ENCODE results near the gene DSG1. TPM values are rescaled to one million over a fixed set of nuclear protein-coding genes. Genes with fewer than 3 reads are reported as not detected.
"Not testable (repeated sequence)": the region's sequence is repeated elsewhere in the genome, so short reads cannot be mapped to it uniquely, and the experiment has no call there.

DSG1 gene
- total and polyA plus RNA-seq, 2 donors = 0.61 to 3.7 TPM

DNA sequence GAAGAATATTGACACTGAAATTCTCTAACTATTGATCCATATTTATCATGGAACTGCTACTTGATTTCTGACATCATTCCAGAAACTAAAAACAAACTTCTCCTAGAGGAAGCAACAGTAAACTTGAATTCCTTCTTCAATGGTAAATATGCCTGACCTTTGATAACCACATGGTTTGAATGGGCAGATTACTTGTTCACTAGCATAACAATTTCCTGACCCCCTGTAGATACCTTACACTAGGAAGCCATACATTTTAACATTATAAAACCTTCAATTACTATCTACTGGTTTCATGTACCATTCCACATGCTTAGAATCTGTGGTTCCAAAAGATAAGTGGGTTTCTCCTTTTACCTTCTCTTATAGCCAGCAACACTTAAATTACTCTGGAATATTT is 36.5 kb upstream of the DSG1 start:
- H3K4me3 ChIP-seq (ENCODE audit: low read length in 2 of 2) = no peak overlapping the region
- H3K9me3 ChIP-seq (ENCODE audit: control insufficient read depth in 2 of 2, insufficient read depth in 1 of 2, low read length in 1 of 2) = no peaks in the 10 kb centered on the region
- peaks cover 0 to 5% of the 10 kb centered on the region in 2 donors for H3K4me1 ChIP-seq (ENCODE audit: control insufficient read depth in 2 of 2, insufficient read depth in 2 of 2, low read length in 2 of 2)
- no peaks in the 10 kb centered on the region for H3K27me3 ChIP-seq (ENCODE audit: control insufficient read depth in 2 of 2, insufficient read depth in 1 of 2, low read length in 1 of 2)
- no peaks in the 10 kb centered on the region for H3K36me3 ChIP-seq (ENCODE audit: control insufficient read depth in 2 of 2, insufficient read depth in 2 of 2, low read length in 1 of 2)
- no peak for DNase-seq (ENCODE audit: low read depth in 6 of 9, low spot score in 9 of 9)
- no peak overlapping the region for H3K27ac ChIP-seq (ENCODE audit: low read depth in 1 of 2, low read length in 1 of 2)

DNA sequence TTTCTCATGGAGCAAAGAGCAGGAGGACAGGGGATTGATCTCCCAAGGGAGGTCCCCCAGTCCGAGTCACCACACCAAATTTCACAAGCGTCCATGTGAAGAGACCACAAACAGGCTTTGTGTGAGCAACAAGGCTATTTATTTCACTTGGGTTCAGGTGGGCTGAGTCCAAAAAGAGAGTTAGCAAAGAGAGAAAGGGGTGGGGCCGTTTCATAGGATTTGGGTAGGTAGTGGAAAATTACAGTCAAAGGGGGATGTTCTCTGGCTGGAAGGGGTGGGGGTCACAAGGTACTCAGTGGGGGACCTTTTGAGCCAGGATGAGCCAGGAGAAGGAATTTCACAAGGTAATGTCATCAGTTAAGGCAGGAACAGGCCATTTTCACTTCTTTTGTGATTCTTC is 28.5 kb upstream of the DSG1 start:
- H3K4me3 ChIP-seq (ENCODE audit: low read length in 2 of 2); H3K36me3 ChIP-seq (ENCODE audit: control insufficient read depth in 2 of 2, insufficient read depth in 2 of 2, low read length in 1 of 2); H3K27ac ChIP-seq (ENCODE audit: low read depth in 1 of 2, low read length in 1 of 2); H3K4me1 ChIP-seq (ENCODE audit: control insufficient read depth in 2 of 2, insufficient read depth in 2 of 2, low read length in 2 of 2); H3K9me3 ChIP-seq (ENCODE audit: control insufficient read depth in 2 of 2, insufficient read depth in 1 of 2, low read length in 1 of 2); H3K27me3 ChIP-seq (ENCODE audit: control insufficient read depth in 2 of 2, insufficient read depth in 1 of 2, low read length in 1 of 2); DNase-seq (ENCODE audit: low read depth in 6 of 9, low spot score in 9 of 9): not testable (repeated sequence)
- 76% methylated on average over 3 of the region's 3 CpGs for WGBS

DNA sequence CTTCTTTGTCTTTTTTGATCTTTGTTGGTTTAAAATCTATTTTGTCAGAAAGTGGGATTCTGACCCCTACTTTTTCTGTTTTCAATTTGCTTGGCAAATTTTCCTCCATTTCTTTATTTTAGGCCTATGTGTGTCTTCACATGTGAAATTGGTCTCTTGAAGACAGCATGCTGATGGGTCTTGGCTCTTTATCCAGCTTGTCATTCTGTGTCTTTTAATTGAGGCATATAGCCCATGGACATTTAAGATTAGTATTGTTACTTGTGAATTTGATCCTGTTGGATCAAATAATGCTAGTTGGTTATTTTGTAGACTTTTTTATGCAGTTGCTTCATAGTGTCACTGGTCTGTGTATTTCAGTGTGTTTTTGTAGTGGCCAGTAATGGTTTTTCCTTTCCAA is 26.3 kb upstream of the DSG1 start:
- DNase-seq (ENCODE audit: low read depth in 6 of 9, low spot score in 9 of 9) = no peak
- H3K9me3 ChIP-seq (ENCODE audit: control insufficient read depth in 2 of 2, insufficient read depth in 1 of 2, low read length in 1 of 2) = no peaks in the 10 kb centered on the region
- no peaks in the 10 kb centered on the region for H3K4me1 ChIP-seq (ENCODE audit: control insufficient read depth in 2 of 2, insufficient read depth in 2 of 2, low read length in 2 of 2)
- no peak overlapping the region for H3K27ac ChIP-seq (ENCODE audit: low read depth in 1 of 2, low read length in 1 of 2)
- H3K4me3 ChIP-seq (ENCODE audit: low read length in 2 of 2) = no peak overlapping the region
- H3K27me3 ChIP-seq (ENCODE audit: control insufficient read depth in 2 of 2, insufficient read depth in 1 of 2, low read length in 1 of 2) = no peaks in the 10 kb centered on the region
- no peaks in the 10 kb centered on the region for H3K36me3 ChIP-seq (ENCODE audit: control insufficient read depth in 2 of 2, insufficient read depth in 2 of 2, low read length in 1 of 2)

DNA sequence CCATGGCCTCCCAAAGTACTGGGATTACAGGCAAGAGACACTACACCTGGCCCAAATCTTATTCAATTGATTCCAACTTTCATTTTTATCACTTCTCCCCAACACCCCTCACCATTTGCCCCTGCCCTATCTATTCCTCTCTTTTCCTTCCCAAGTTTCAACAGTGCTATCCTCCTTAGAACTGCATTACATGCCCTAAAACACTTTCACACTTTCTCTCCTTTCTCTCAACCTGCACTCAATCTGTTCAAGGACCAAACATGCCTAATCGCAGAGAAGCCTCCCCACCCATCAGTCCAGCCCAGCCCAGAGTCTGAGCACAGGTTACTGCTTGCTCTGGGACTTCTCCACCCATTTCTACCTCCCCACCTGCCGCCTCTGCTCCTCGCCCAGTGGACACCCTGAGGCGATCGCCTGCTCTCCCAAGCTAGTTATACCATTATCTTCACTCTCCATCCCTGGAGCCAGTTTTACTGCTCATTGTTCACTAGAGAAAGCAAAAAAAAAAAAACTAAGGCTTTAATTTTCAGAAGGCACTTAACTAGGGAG is 23.7 kb upstream of the DSG1 start:
- Histone ChIP-seq H3K9me3 (ENCODE audit: control insufficient read depth in 2 of 2, insufficient read depth in 1 of 2, low read length in 1 of 2) (no peaks in the 10 kb centered on the region), H3K27me3 (ENCODE audit: control insufficient read depth in 2 of 2, insufficient read depth in 1 of 2, low read length in 1 of 2) (no peaks in the 10 kb centered on the region), H3K27ac (ENCODE audit: low read depth in 1 of 2, low read length in 1 of 2) (no peak overlapping the region), H3K4me3 (ENCODE audit: low read length in 2 of 2) (no peak overlapping the region), H3K4me1 (ENCODE audit: control insufficient read depth in 2 of 2, insufficient read depth in 2 of 2, low read length in 2 of 2) (no peaks in the 10 kb centered on the region), H3K36me3 (ENCODE audit: control insufficient read depth in 2 of 2, insufficient read depth in 2 of 2, low read length in 1 of 2) (no peaks in the 10 kb centered on the region)
- WGBS = 91% methylated on average over 5 of the region's 5 CpGs
- no peak for DNase-seq (ENCODE audit: low read depth in 6 of 9, low spot score in 9 of 9)

DNA sequence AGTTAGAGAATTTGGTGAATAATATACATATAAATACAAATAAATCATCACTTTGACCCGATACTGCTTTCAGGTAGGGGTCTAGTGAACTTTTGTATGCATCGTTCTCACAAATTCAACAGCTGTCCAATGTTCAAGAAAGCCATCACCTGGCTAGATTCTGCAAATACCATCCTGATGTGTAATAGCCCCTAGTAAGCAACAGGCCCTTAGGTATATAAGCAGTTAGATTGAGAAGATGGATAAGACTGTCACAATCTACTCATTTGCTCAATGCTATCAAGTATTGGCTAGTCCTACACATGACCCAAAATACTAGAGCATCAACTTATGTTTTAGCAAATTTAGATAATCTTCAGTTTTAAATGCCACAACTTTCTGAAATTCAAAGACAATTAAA is 20.7 kb upstream of the DSG1 start:
- Histone ChIP-seq H3K27ac (ENCODE audit: low read depth in 1 of 2, low read length in 1 of 2) (no peak overlapping the region), H3K9me3 (ENCODE audit: control insufficient read depth in 2 of 2, insufficient read depth in 1 of 2, low read length in 1 of 2) (no peaks in the 10 kb centered on the region), H3K4me3 (ENCODE audit: low read length in 2 of 2) (no peak overlapping the region), H3K27me3 (ENCODE audit: control insufficient read depth in 2 of 2, insufficient read depth in 1 of 2, low read length in 1 of 2) (no peaks in the 10 kb centered on the region), H3K36me3 (ENCODE audit: control insufficient read depth in 2 of 2, insufficient read depth in 2 of 2, low read length in 1 of 2) (no peaks in the 10 kb centered on the region), H3K4me1 (ENCODE audit: control insufficient read depth in 2 of 2, insufficient read depth in 2 of 2, low read length in 2 of 2) (no peaks in the 10 kb centered on the region)
- DNase-seq (ENCODE audit: low read depth in 6 of 9, low spot score in 9 of 9) = no peak
- 96% methylated on average over 2 of the region's 2 CpGs for WGBS

DNA sequence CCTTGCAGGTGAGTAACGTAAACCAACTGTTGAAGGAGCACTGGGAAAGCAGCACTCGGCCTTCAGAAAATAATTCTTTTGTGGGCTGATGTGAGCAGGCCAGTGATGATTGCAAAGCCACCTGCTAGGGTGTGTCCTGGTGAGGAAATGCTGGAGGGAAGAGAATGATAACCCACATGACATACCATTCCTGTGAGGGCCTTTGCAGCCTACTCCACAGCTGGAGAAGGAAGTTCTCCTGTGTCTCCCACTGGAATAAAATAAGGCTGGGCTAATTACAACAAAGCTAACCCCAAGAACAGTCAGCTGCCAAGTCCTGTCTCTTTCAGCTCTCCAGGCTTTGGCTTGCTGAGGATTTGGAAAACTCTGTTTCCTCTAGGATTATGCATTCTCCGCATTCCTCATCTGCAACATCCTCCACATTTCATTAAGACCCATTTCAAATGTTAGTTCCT is 16.7 kb upstream of the DSG1 start:
- Histone ChIP-seq H3K36me3 (ENCODE audit: control insufficient read depth in 2 of 2, insufficient read depth in 2 of 2, low read length in 1 of 2) (no peaks in the 10 kb centered on the region), H3K9me3 (ENCODE audit: control insufficient read depth in 2 of 2, insufficient read depth in 1 of 2, low read length in 1 of 2) (no peaks in the 10 kb centered on the region), H3K4me3 (ENCODE audit: low read length in 2 of 2) (no peak overlapping the region), H3K4me1 (ENCODE audit: control insufficient read depth in 2 of 2, insufficient read depth in 2 of 2, low read length in 2 of 2) (no peaks in the 10 kb centered on the region), H3K27me3 (ENCODE audit: control insufficient read depth in 2 of 2, insufficient read depth in 1 of 2, low read length in 1 of 2) (no peaks in the 10 kb centered on the region), H3K27ac (ENCODE audit: low read depth in 1 of 2, low read length in 1 of 2) (no peak overlapping the region)
- 94% methylated on average over 3 of the region's 3 CpGs for WGBS
- no peak for DNase-seq (ENCODE audit: low read depth in 6 of 9, low spot score in 9 of 9)

DNA sequence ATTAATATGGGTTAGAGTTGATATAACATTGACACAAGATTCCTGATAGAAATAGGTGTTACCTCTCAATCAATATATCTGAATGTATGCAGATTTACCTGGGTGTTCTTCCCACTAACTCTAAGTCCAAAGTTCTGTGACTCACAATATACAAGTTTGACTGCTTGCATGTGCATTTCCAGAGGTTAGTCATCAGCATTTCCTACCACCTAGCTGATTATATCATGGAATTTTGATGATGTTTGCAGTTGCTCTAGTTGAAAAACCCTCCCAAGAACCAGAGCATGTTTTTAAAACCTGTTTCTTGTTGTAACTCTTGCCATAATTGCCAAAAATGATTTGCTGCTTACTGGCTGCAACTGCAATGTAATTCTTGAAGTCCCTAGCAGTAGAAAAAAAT is 15.0 kb upstream of the DSG1 start:
- Histone ChIP-seq H3K4me3 (ENCODE audit: low read length in 2 of 2) (no peak overlapping the region), H3K27me3 (ENCODE audit: control insufficient read depth in 2 of 2, insufficient read depth in 1 of 2, low read length in 1 of 2) (no peaks in the 10 kb centered on the region), H3K4me1 (ENCODE audit: control insufficient read depth in 2 of 2, insufficient read depth in 2 of 2, low read length in 2 of 2) (no peaks in the 10 kb centered on the region), H3K36me3 (ENCODE audit: control insufficient read depth in 2 of 2, insufficient read depth in 2 of 2, low read length in 1 of 2) (no peaks in the 10 kb centered on the region), H3K9me3 (ENCODE audit: control insufficient read depth in 2 of 2, insufficient read depth in 1 of 2, low read length in 1 of 2) (no peaks in the 10 kb centered on the region), H3K27ac (ENCODE audit: low read depth in 1 of 2, low read length in 1 of 2) (no peak overlapping the region)
- no peak for DNase-seq (ENCODE audit: low read depth in 6 of 9, low spot score in 9 of 9)

DNA sequence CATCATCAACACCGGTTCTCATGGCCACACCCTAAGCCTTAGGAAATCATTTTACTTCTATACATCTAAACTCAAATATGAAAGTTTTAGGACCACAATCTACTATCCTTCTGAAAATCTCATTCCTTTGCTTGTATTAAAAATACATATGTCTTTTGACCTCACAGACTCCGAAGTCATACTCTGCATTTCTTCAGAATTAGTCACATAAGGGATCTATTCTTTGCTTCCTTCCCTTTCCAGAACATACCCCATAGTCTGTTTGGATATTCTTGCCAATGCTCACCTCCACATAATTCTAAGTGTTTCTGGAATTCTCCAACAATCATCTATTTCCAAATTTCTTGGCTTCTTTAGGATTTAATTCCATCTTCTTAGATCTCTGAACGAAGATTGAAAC is 14.2 kb upstream of the DSG1 start:
- Histone ChIP-seq H3K27ac (ENCODE audit: low read depth in 1 of 2, low read length in 1 of 2) (no peak overlapping the region), H3K9me3 (ENCODE audit: control insufficient read depth in 2 of 2, insufficient read depth in 1 of 2, low read length in 1 of 2) (no peaks in the 10 kb centered on the region), H3K36me3 (ENCODE audit: control insufficient read depth in 2 of 2, insufficient read depth in 2 of 2, low read length in 1 of 2) (no peaks in the 10 kb centered on the region), H3K27me3 (ENCODE audit: control insufficient read depth in 2 of 2, insufficient read depth in 1 of 2, low read length in 1 of 2) (no peaks in the 10 kb centered on the region), H3K4me1 (ENCODE audit: control insufficient read depth in 2 of 2, insufficient read depth in 2 of 2, low read length in 2 of 2) (no peaks in the 10 kb centered on the region), H3K4me3 (ENCODE audit: low read length in 2 of 2) (no peak overlapping the region)
- 90% methylated on average over 3 of the region's 3 CpGs for WGBS
- DNase-seq (ENCODE audit: low read depth in 6 of 9, low spot score in 9 of 9) = no peak

DNA sequence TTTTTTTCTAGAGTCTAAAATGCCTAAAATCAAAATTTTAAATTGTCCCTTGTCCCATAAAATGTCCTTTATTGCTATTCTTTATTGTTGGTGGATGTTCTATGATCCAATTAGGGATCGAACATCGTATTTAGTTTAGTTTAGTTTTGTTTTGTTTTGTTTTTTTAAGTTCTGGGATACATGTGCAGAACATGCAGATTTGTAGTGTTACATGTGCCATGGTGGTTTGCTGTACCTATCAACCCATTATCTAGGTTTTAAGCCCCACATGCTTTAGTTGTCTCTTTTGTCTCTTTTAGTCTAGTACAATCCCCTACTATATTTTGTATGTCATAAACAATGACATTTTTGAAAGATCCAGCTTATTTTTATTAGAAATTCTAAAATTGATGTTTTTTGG is 8.8 kb upstream of the DSG1 start:
- no peak overlapping the region for H3K27ac ChIP-seq (ENCODE audit: low read depth in 1 of 2, low read length in 1 of 2)
- no peaks in the 10 kb centered on the region for H3K4me1 ChIP-seq (ENCODE audit: control insufficient read depth in 2 of 2, insufficient read depth in 2 of 2, low read length in 2 of 2)
- H3K27me3 ChIP-seq (ENCODE audit: control insufficient read depth in 2 of 2, insufficient read depth in 1 of 2, low read length in 1 of 2) = no peaks in the 10 kb centered on the region
- no peak overlapping the region for H3K4me3 ChIP-seq (ENCODE audit: low read length in 2 of 2)
- no peak for DNase-seq (ENCODE audit: low read depth in 6 of 9, low spot score in 9 of 9)
- no peaks in the 10 kb centered on the region for H3K36me3 ChIP-seq (ENCODE audit: control insufficient read depth in 2 of 2, insufficient read depth in 2 of 2, low read length in 1 of 2)
- 92% methylated on average over 2 of the region's 2 CpGs for WGBS
- no peaks in the 10 kb centered on the region for H3K9me3 ChIP-seq (ENCODE audit: control insufficient read depth in 2 of 2, insufficient read depth in 1 of 2, low read length in 1 of 2)

DNA sequence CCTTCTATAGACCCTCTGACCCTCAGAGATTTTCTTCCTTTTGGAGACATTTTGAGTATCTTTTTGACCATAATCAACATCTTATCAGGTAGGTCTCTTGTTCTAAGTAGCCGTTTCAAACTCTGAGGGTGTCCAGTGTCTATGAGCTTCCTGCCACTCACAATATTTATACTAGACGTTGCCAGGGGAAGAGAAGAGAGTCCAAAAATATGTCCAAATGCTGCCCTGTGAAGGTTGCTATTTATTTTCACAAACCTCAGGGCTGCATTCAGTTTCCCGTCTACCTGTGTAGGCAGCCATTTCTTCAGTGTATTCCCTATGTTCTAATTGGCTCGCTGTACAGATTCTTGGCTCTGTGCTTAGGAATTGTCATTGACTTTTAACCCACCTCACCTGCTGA is 986 bp upstream of the DSG1 start:
- H3K4me1 ChIP-seq (ENCODE audit: control insufficient read depth in 2 of 2, insufficient read depth in 2 of 2, low read length in 2 of 2) = no peaks in the 10 kb centered on the region
- H3K27me3 ChIP-seq (ENCODE audit: control insufficient read depth in 2 of 2, insufficient read depth in 1 of 2, low read length in 1 of 2) = no peaks in the 10 kb centered on the region
- WGBS = 81% methylated on average over 4 of the region's 4 CpGs
- H3K4me3 ChIP-seq (ENCODE audit: low read length in 2 of 2) = no peak overlapping the region
- no peaks in the 10 kb centered on the region for H3K9me3 ChIP-seq (ENCODE audit: control insufficient read depth in 2 of 2, insufficient read depth in 1 of 2, low read length in 1 of 2)
- H3K36me3 ChIP-seq (ENCODE audit: control insufficient read depth in 2 of 2, insufficient read depth in 2 of 2, low read length in 1 of 2) = no peaks in the 10 kb centered on the region
- H3K27ac ChIP-seq (ENCODE audit: low read depth in 1 of 2, low read length in 1 of 2) = no peak overlapping the region
- DNase-seq (ENCODE audit: low read depth in 6 of 9, low spot score in 9 of 9) = no peak

All from thymus (tissue), 11 donors.